Fibroblast of lung (primary cell): ENCODE data around the gene NKX6-2. TPM values are rescaled to one million over a fixed set of nuclear protein-coding genes. Genes with fewer than 3 reads are reported as not detected.

Experiments used
- DNase-seq, 2 donors: peaks; one replicate each; pipeline versions ENCODE4 v3.0.0 to v3.0.0-alpha.2; 2010; ENCODE audit warnings: low read depth in 2 of 2
- H2AFZ ChIP-seq: 2 replicates; pipeline ENCODE4 v1.5.1; 2012; ENCODE audit warnings: low read length, control low read depth, inconsistent platforms
- H3K27ac ChIP-seq: 2 replicates; pipeline ENCODE4 v1.5.1; 2011; ENCODE audit warnings: low read length, control low read depth; ENCODE audit not compliant: insufficient read depth
- H3K27me3 ChIP-seq: 2 replicates; pipeline ENCODE4 v1.5.1; 2011; ENCODE audit warnings: mild to moderate bottlenecking, low read length; ENCODE audit not compliant: control insufficient read depth, insufficient read depth
- H3K36me3 ChIP-seq: 2 replicates; pipeline ENCODE4 v1.5.1; 2011; ENCODE audit warnings: low read length; ENCODE audit not compliant: control insufficient read depth, insufficient read depth
- H3K4me1 ChIP-seq: 2 replicates; pipeline ENCODE4 v1.5.1; 2011; ENCODE audit warnings: low read length; ENCODE audit not compliant: control insufficient read depth, insufficient read depth; ENCODE audit errors: extremely low read depth
- H3K4me2 ChIP-seq: 2 replicates; pipeline ENCODE4 v1.5.1; 2011; ENCODE audit warnings: low read length, control low read depth; ENCODE audit not compliant: insufficient read depth; ENCODE audit errors: extremely low read depth
- H3K4me3 ChIP-seq, 4 experiments: fragments of 200-600 bp in 1 of 4; sonication (generic) in 1 of 4; replicated peaks in 1 of 4; 2 replicates each; pipeline ENCODE4 v1.5.1; 2011 to 2016; ENCODE audit warnings: low read length in 4 of 4, low read depth in 3 of 4, mild to moderate bottlenecking in 3 of 4, control low read depth in 2 of 4, inconsistent platforms in 1 of 4, mixed read lengths in 1 of 4; ENCODE audit not compliant: insufficient read depth in 1 of 4; ENCODE audit errors: control extremely low read depth in 1 of 4
- H3K79me2 ChIP-seq: 2 replicates; pipeline ENCODE4 v1.5.1; 2012; ENCODE audit warnings: mild to moderate bottlenecking, low read length, inconsistent platforms; ENCODE audit not compliant: control insufficient read depth, insufficient read depth
- H3K9ac ChIP-seq: 2 replicates; pipeline ENCODE4 v1.5.1; 2011; ENCODE audit warnings: mild to moderate bottlenecking, low read length, control low read depth; ENCODE audit not compliant: insufficient read depth
- H3K9me3 ChIP-seq: 2 replicates; pipeline ENCODE4 v1.5.1; 2012; ENCODE audit warnings: low read depth, low read length; ENCODE audit not compliant: control insufficient read depth, insufficient read depth
- H4K20me1 ChIP-seq: 2 replicates; pipeline ENCODE4 v1.5.1; 2011; ENCODE audit warnings: low read length; ENCODE audit not compliant: control insufficient read depth, insufficient read depth; ENCODE audit errors: extremely low read depth
- CTCF ChIP-seq, 2 donors: IDR thresholded peaks in 1 of 2; conservative IDR thresholded peaks in 1 of 2; 1 replicate in 1 of 2; 2 replicates in 1 of 2; pipeline ENCODE4 v1.5.1; 2011 to 2012; ENCODE audit warnings: low read length in 2 of 2, control low read depth in 1 of 2, inconsistent platforms in 1 of 2, low read depth in 1 of 2, mild to moderate bottlenecking in 1 of 2
- EZH2 ChIP-seq: IDR thresholded peaks from 2 replicates; pipeline ENCODE4 v1.5.1; 2012; ENCODE audit warnings: low read length, control low read depth, mild to moderate bottlenecking; ENCODE audit errors: missing control alignments
- polyA plus RNA-seq, 2 donors: library from polyadenylated mRNA; depleted of rRNA in 1 of 2; stranded (reverse) in 1 of 2; unstranded in 1 of 2; fragments of >200 nt; gene quantifications; 2 replicates each; pipeline ENCODE4 v1.2.1, GENCODE V29; 2011 to 2012; ENCODE audit warnings: missing spikeins in 1 of 2
- total RNA-seq: library from RNA; depleted of rRNA; stranded (reverse); fragments of >200 nt; gene quantifications from 2 replicates; pipeline ENCODE4 v1.2.1, GENCODE V29; 2014

NKX6-2 gene
- total and polyA plus RNA-seq, 2 donors (not counting 1 experiment from before 2014, with no cell fraction given), result not detected

- TF ChIP-seq EZH2 (no peak), CTCF (conservative IDR thresholded peaks at IDR 0.05 in 1 of 2, IDR thresholded peaks at IDR 0.05 in 1 of 2; ENCODE audit: low read depth in 1 of 2, low read length in 2 of 2) (no peak)
- peak in 1 of 2 donors; percentile 17 for DNase-seq
- no peak overlapping the region for H3K9ac ChIP-seq
- H3K36me3 ChIP-seq, result no peaks in the 10 kb centered on the region
- H3K27ac ChIP-seq, result no peak overlapping the region
- no peak overlapping the region for H3K4me3 ChIP-seq
- no peaks in the 10 kb centered on the region for H3K79me2 ChIP-seq
- no peaks in the 10 kb centered on the region for H4K20me1 ChIP-seq
- H3K4me2 ChIP-seq, result no peak overlapping the region
- H3K27me3 ChIP-seq, result no peaks in the 10 kb centered on the region
- no peaks in the 10 kb centered on the region for H3K9me3 ChIP-seq
- H2AFZ ChIP-seq, result no peak overlapping the region
- H3K4me1 ChIP-seq, result no peaks in the 10 kb centered on the region
Observed at GRCh38 chr10:132742837-132743194, 43.1 kb downstream of the NKX6-2 start.

GRCh38 chr10:132742167-132742836 is 43.6 kb downstream of the NKX6-2 start:
- H3K27ac ChIP-seq, result no peak overlapping the region
- H3K4me2 ChIP-seq, result no peak overlapping the region
- no peaks in the 10 kb centered on the region for H3K4me1 ChIP-seq
- no peaks in the 10 kb centered on the region for H3K9me3 ChIP-seq
- no peaks in the 10 kb centered on the region for H3K79me2 ChIP-seq
- no peak for DNase-seq
- TF ChIP-seq CTCF (conservative IDR thresholded peaks at IDR 0.05 in 1 of 2, IDR thresholded peaks at IDR 0.05 in 1 of 2; ENCODE audit: low read depth in 1 of 2, low read length in 2 of 2), result no peak
- TF ChIP-seq EZH2, result no peak
- H3K27me3 ChIP-seq, result no peaks in the 10 kb centered on the region
- H2AFZ ChIP-seq, result no peak overlapping the region
- no peaks in the 10 kb centered on the region for H3K36me3 ChIP-seq
- H3K9ac ChIP-seq, result no peak overlapping the region
- H4K20me1 ChIP-seq, result no peaks in the 10 kb centered on the region
- no peak overlapping the region for H3K4me3 ChIP-seq

- H3K79me2 ChIP-seq, result no peaks in the 10 kb centered on the region
- H3K4me1 ChIP-seq, result no peaks in the 10 kb centered on the region
- no peak overlapping the region for H3K27ac ChIP-seq
- H3K9ac ChIP-seq, result no peak overlapping the region
- no peak for DNase-seq
- H3K36me3 ChIP-seq, result no peaks in the 10 kb centered on the region
- H3K4me3 ChIP-seq, result no peak overlapping the region
- TF ChIP-seq EZH2, result no peak
- TF ChIP-seq CTCF (conservative IDR thresholded peaks at IDR 0.05 in 1 of 2, IDR thresholded peaks at IDR 0.05 in 1 of 2; ENCODE audit: low read depth in 1 of 2, low read length in 2 of 2), result no peak
- H4K20me1 ChIP-seq, result no peaks in the 10 kb centered on the region
- no peak overlapping the region for H2AFZ ChIP-seq
- no peak overlapping the region for H3K4me2 ChIP-seq
- no peaks in the 10 kb centered on the region for H3K27me3 ChIP-seq
- H3K9me3 ChIP-seq, result no peaks in the 10 kb centered on the region
Observed at GRCh38 chr10:132740588-132740987, 45.4 kb downstream of the NKX6-2 start.
